Activated naive CD4-positive, alpha-beta T cell (primary cell): ENCODE results near the gene STK32C.
"Not testable (repeated sequence)": the region's sequence is repeated elsewhere in the genome, so short reads cannot be mapped to it uniquely, and the experiment has no call there.

ENCODE experiments used
- DNase-seq, 4 experiments: peaks; one replicate each; lab custom pipeline; 2025; lab: John Stamatoyannopoulos, UW

STK32C gene

DNA sequence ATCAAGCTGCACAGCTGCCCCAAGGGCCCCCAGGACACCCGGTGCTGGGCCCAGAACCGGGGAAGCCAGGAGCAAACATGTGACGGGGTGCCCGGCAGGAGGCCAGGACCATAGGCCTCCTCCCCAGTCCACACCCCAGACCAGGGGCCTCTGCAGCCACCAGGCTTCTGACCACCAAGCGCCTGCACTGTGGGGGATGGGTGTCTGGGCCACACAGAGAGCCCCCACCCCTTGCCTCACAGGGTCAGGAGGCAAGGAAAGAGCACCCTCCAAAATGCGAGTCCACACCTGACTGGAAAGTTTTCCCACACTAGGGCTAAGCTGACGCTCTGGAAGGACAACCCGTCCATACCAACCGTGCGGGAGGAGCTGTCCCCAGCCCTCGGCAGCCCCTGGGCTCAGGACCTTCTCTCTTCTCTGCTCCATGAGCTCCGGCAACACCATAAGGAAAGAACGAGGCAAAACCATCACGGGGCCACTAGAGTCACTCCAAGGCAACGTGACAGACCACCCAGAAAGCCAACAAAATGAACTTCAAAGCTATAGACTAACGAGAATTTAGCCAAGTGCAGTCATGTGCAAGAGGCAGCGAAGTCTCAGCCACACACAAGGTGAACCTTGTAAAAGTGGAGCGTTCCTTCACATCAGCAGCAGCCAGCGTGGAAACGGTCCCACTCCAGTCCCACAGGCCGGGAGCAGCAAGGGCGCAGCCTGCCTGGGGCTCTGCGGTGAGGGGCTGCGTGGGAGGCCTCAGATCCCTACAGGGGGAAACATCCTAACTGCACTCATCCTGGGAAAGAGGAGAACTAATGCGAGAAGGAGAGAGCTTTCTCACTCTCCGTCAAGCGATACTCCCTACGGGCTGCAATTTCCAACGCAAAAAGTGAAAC is 5.1 kb downstream of the STK32C start:
- DNase-seq = no peak

DNA sequence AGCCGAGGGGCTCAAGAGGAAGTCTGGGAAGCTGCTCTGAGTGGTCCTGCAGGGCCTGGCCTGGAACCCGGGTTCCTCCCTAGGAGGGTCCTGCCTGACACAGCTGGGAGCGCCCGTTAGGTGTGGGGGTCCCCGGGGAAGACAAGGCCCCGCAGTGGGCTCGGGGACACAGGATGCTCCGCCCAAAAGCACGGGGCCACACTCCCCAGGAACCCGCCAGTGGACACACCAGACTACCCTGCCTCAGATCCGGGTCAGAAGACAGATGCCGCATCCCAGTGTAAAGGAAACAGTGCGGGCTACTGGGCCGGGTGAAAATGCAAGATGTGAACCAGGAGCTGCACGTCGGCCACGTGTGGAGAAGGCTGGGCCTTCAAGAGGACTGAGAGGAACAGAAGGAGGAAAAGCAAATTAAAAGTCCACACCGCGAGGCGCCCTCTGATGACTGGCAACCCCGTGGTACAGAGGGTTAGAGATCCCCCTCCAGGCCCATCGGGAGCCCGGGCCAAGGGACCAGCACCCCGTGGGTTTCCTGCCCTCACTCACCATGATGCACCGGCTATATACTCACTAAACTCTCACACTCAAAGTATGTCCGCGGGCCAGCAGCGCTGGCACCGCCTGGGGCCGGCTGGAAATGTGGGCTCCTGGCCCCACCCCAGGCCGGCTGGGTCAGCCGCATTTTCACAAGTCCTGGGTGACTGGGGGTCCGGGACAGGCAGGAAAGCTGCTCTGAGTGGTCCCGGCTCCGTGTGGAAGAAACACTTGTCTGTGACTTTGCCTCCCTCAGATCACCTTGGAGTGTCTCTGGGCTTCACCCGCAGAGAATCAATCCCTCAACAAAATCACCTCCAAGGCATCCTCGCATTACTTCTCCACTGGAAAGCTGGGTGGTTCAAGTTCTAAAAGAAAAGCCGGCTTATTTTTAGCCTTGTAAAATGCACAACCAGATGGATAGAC is 6.1 kb downstream of the STK32C start:
- DNase-seq = no peak

DNA sequence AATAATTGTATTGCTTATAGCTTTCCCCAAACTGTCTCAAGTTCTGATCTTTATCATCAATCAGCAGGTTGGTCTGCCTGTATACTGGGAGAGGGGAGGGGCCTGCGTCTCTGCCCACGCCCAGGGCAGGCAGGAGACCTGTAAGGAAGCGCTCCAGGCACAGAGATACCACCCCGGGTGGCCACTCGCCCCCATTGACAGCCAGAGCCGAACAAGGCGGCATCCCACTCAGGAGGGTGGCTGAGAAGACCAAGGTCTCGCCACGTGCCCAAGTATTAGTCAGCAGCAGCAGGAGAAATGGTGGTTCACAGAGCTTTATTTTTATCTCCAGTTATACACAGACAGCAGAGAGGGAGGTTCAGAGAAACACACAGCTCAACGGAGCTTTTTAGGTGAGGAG is 7.2 kb downstream of the STK32C start:
- no peak for DNase-seq

DNA sequence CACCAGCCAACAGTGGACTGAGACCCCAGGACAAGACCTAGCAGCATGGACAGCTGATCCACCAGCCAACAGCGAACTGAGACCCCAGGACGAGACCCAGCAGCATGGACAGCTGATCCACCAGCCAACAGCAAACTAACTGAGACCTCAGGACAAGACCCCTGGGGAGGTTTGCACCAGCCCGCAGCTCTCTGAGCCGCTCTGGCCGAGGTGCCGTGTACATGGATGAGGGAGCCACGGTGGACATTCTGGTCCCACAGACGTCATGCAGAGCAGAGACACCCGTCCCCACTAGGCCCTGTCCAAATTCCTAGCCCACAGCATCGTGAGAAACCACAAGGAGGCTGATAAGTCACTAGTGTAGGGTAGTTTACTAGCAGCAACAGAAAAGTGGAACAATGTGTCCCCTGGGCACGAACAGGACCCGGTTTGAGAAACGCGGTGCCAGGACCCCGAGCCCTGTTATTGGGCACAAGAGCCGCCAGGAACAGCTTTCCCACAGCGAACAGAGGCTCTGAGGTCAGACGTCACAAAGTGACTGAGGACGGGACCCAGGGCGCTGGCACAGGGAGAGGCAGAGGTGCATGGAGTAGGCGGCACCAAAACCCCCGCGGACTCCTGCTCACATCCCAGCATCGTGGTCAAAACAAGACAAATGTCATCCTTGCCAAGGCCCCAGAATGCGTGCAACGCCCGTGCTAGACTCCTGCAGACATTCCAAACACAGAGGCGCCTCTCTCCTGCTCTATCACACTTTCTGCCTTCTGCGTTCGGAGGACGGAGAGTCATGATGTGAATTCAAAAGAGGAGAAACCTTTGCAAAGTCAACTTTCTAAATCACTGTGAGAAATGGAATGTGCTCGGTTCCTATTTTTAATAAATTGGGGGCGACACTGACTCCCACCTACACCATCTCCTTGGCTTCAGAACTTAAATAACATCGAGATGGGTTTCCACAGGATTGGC is 8.1 kb downstream of the STK32C start:
- DNase-seq = no peak

DNA sequence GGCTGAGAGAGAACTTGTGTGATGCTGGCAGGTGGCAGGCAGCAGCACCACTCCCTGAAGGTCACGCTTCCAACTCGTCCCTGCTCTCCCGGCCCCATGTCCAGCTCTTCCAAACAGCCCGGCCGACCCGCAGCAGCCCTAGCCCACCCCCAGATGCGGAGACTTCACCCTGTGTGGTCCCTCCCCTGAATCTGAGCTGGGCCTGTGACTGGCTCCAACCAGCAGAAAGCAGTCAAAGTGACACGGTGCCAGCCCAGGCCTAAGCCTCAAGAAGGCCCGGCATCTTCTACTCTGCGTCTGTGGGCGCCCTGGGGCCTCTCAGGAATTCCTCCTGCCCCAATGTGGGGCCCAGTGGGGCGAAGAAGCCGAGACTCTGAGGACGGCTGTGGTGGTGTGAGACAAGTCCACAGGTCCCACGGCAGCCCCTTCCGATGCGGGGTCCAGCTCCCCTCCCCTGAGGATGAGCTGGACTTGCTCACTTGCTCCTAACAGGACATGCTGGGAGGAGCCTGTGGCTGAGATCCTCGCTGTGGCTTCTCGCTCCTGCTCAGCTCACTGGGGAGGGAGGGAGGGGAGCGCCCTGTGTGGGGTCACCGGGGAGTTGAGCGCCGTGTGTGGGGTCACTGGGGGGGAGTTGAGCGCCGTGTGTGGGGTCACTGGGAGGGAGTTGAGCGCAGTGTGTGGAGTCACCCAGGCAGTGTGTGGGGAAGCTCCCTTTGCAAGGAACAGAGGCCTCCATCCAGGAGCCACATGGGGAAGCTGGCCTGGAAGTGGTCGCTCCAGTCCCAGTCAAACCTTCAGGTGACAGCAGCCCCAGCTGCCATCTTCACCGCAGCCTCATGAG is 9.5 kb downstream of the STK32C start:
- DNase-seq = no peak

DNA sequence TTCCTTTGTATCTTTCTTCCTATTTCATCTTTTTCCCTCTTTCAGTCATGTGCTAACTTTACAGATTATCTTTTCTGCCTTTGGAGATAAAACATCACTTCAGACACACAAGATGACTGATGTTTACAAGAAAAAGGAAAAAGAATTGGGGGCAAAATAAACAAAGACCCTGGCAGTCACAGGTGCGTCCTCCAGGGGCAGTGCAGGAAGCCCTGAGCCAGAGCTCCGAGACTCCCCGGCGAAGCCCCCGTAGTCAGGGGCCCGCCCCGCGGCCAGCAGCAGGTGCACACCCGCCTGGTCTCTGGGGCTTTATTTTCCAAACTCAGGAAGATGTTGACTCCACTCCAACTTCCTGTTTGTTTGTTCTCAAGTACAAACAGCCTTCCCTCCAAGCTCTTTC is 10.2 kb downstream of the STK32C start:
- no peak for DNase-seq

DNA sequence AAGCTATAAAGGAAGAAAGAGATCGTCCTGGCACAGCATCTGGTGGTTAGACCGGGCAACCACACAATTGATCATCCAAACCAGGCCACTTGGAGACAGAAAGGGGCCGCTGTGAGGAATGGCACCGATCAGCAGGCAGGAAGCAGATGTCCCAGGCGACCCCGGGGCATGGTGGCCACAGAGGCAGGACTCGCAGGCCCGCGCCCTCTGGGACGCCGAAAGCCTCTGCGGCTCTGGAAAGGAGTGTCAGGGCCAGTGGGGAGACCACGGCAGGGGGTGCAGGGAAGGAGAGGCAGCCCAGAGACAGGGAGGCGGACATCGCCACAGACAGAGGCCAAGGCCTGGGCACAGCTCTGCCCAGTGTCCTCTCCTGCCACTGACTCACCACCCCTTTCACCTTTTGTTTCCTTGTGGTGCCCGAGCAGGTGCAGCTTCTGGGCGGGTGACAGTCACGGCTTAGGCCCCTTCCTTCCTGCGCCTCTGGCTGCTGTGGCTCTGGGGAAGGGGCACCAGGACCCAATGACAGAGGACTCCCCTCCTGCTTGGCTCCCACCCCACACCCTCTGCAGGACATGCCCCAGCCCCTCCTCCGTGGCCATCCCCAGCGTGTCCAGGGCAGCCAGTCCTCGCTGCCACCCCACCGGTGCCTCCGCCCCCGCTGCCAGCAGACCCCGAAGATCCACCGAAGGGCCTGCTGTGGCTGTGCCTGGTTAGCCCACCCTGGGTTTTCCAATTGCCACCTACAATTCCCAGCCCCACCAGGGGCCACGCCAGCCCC is 10.9 kb downstream of the STK32C start:
- DNase-seq = no peak

DNA sequence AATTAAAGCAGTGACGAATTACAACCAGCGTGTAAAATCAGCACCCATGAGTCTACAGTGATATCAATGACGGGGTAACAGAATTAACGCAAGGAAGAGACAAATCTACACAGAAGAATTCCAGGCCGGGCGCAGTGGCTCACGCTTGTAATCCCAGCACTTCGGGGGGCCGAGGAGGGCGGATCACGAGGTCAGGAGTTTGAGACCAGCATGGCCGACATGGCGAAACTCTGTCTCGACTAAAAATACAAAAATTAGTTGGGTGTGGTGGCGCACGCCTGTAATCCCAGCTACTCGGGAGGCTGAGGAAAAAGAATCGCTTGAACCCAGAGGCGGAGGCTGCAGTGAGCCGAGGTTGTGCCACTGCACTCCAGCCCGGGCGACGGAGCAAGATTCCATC is 12.3 kb downstream of the STK32C start:
- not testable (repeated sequence) for DNase-seq

DNA sequence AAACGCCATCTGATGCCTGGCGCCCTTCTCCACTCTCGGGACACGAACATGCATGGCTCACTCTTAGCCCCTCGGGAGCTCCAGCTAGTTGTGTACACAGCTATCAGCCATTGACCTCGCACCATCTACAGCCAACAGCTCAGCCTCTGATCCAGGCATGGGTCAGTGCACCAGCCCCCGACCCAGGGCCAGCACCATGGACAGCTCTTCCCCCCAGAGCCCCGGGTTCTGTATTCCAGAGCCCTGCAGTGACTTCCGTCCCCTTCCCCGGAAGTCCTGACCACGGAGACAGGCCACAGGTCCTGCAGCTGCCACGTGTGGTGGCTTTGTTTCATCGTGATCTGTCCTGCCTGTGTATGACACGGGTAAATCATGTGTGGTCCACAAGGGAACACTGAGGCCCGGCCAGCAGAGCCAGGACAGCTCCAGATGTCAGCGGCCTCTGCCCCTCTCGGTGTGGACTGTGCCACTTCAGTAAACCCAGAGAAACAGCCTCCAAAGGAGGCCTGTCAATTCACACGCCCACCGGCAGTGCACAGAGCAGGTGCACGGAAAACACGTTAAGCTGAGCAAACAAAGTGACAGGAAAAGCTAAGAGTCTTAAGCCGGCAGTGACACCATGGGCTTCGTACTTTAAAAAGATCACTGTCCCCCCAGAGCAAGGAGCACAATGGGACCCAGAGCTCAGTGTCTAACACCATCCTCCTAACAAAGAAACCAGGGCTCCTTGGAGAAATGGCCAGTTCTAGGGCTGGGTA is 13.0 kb downstream of the STK32C start:
- no peak for DNase-seq

DNA sequence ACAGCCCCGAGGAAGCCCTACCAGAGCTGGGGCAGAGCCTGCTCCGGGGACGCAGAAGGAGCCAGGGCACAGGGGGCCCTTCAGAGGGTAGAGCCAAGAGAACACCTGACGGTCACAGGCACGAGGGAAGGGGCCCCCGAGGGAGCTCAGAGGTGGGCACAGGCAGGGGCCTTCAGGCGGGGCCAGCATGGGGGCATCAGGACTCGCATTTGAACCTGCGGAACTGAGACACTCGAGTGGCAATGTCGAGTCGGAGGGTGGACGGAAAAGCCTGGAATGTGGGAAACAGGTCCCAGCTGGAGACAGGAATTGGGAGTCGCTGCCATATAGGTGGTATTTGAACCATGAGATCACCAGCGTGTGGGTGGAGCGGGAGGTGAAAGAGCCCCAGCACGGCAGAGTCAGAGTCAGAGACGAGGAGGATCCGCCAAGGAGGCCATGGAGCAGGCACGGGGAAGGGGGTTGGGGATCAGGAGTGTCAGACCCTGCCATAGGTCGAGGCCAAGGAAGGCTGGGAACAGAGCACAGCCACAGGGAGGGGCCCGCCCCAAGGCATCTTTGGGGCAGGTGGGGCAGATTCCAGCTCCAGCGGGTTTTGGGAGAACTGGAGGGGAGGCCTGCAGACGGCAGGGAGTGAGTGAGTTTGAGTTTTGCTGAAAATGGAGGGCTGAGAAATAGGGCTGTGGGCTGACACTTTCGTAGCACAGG is 13.8 kb downstream of the STK32C start:
- DNase-seq = no peak

DNA sequence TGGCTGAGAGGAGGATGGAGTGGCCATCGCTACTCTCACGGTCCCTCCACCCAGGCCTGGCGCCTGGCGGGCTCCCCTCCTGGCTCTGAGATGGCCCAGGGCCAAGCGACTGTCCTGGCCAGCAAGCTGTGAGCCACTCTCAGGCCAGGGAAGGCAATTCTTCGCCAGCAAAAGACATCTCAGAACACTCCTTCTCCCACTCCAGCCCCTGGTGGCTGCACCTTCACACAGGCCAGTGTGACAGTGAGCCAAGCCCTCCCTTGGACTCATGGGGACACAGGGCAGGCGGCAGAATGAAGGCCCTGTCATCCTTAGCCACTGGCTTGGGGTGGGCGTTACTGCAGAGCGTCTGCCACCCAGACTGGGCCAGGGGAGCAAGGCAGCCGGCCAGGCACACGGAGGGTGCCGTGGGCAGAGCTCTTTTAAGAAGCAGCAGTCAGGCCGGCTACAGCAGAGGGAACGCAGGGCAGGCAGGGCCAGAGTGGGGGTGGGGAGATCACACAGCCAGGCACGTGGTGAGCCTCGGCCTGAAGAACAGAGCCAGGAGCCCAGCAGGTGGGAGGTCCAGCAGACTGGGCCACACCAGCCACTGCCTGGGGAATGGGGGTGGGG is 14.4 kb downstream of the STK32C start:
- no peak for DNase-seq

DNA sequence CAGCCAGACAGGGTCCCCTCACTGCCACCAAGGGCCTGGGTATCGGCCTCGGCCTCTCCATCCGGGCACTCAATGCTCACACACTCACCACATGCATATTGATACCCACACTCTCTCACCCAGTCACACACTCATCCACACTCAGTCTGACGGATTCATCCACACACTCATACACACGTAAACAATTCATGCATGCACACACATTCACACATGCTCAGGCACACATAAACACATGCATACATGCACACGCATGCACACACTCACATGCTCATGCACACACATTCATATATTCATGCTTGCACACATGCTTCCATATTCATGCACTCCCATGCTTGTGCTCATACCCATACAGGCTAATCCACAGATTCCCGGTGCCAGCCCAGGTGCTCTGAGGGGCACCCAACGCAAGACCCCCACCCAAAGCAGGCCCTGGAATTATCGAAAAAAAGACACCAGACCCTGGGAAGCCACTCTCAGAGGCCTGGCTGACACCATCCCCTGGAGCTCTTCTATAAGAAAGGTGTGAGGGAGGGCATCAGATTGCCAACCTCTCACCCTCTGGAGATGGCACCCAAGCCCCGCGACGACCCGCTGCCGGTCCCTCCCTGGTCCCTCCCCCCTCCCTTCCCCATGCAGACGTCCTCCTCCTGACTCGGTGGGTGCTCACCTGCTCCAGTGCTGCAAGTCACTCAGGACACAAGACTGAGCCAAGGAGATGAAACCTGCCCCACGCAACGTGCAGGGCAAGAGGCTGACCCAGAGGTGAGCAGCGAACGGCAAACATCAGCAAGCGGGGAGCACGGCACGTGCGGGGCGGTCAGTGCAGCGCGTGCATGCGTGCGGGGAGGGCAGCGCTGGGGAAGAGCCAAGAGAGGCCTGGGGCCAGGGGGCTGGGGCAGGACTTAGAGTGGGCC is 15.2 kb downstream of the STK32C start:
- DNase-seq = no peak

DNA sequence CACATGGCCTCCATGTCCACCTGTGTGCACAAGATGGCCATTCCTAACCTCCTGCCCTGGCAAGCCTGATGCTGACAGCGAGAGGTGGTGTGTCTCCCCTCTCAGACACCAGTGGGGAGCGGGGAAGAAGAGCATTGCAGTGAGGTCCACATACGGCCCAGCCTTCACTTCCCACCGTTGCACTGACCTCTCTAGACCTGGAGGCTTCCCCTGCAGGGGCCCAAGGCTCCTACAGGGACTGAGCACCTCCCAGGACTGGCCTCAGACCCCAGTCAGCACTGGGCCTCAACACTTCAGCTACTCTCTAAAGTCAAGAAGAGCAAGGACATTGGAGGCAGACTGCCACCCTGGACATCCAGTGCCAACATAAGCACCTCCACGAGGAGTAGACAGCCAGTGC is 15.9 kb downstream of the STK32C start:
- no peak for DNase-seq

DNA sequence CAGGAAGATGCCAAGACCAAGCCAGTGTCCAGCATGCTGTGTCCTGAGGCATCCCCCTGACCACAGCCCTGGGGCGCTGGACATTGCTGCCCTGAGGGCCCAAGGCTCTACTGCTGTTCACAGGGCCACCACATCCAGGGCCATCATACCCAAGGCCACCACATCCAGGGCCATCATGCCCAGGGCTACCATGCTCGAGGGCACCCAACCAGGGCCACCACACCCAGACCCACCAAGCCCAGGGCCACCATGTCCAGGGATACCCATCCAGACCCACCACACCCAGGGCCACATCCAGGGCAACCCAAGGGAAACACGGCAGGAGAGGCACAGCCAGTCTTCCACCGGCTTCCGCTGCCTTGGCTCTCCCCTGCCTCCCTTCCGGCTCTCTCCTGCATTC is 17.1 kb downstream of the STK32C start:
- no peak for DNase-seq

DNA sequence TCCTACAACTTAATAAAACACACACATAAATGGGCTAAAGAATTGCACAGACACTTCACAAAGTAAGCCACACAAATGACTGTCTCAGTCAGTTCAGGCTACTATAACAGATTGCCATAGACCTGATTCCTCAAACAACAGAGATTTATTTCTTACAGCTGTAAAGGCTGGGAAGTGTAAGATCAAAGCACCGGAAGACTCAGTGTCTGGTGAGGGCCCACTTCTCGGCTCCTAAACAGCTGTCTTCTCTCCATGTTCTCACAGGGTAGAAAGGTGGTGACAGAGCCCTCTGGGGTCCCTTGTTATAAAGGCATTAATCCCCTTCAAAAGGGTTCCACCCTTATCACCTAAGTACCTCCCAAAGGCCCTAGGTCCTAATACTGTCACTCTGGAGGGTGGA is 18.3 kb downstream of the STK32C start:
- DNase-seq = no peak

DNA sequence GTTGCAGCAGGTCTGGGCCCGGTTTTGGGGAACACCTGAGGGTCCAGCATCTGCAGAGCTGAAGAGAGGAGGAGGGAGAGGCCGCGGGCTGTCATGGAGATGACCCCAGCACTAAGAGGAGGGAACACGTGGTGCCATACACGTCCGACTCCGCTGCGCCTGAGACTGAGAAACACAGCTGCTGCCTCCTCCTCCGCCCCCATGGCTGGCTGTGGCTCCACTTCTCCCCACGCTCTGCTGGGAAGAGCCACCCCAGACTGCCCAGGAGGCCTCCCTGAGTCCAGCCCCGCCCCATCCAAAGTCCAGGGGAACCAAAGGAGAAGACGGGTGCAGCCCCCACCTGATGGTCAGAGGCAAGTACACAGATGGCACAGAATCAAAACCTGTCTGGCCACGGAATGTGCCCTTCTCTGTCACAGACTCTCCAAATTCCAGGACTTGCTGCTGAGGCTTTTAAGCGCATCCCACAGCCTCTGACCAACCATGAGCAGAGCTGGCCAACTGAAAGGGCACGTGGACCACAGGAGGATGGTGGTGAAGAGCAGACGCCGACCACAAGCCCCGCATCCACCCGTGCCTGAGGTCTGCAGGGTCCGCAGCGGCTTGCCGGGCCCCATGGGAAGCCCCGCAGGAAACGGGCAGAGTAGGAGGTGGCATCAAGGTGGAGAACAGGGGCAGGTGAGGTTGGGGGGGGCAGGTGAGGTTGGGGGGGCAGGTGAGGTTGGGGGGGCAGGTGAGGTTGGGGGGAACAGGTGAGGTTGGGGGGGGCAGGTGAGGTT is 24.0 kb downstream of the STK32C start:
- no peak for DNase-seq
